MCF 10A (cell line): ENCODE data around the gene MGAT2. TPM values are rescaled to one million over a fixed set of nuclear protein-coding genes. Genes with fewer than 3 reads are reported as not detected.
"Not testable (repeated sequence)": the region's sequence is repeated elsewhere in the genome, so short reads cannot be mapped to it uniquely, and the experiment has no call there.

Experiments
- BruUV-seq: library from RNA; stranded (reverse); fragments of 400-500 nt; replicated peaks from 2 replicates; lab custom pipeline; 2021; lab: Mats Ljungman, UMichigan
- CTCF ChIA-PET: fragments of 300-600 bp; sonication (Branson Sonifier 250); formaldehyde crosslinking; extraction: SDS; loops from one replicate; lab custom pipeline; 2021; ENCODE audit warnings: antibody characterized with exemption, inconsistent platforms; lab: Yijun Ruan, JAX
- POLR2A ChIA-PET: fragments of 300-600, 350-650 bp; sonication (Branson Sonifier 250); formaldehyde crosslinking; extraction: SDS; loops from one replicate; lab custom pipeline; 2020; ENCODE audit warnings: antibody characterized with exemption, inconsistent platforms; lab: Yijun Ruan, JAX
- DNase-seq: peaks from one replicate; pipeline ENCODE4 v3.0.0-alpha.2; 2018; ENCODE audit not compliant: unreplicated experiment
- H3K27ac Mint-ChIP-seq: one replicate; pipeline ENCODE4 v1.8.0; 2022; ENCODE audit warnings: mild to moderate bottlenecking, low read depth, mixed read lengths; ENCODE audit not compliant: unreplicated experiment
- H3K27me3 Mint-ChIP-seq: one replicate; pipeline ENCODE4 v1.8.0; 2022; ENCODE audit warnings: mixed read lengths; ENCODE audit not compliant: insufficient read depth, unreplicated experiment
- H3K36me3 Mint-ChIP-seq: one replicate; pipeline ENCODE4 v1.8.0; 2022; ENCODE audit warnings: mild to moderate bottlenecking, moderate library complexity, mixed read lengths; ENCODE audit not compliant: insufficient read depth, unreplicated experiment
- H3K4me1 Mint-ChIP-seq: one replicate; pipeline ENCODE4 v1.8.0; 2022; ENCODE audit warnings: mixed read lengths; ENCODE audit not compliant: insufficient read depth, unreplicated experiment
- H3K4me3 Mint-ChIP-seq: one replicate; pipeline ENCODE4 v1.8.0; 2022; ENCODE audit warnings: mild to moderate bottlenecking, moderate library complexity, mixed read lengths; ENCODE audit not compliant: unreplicated experiment
- H3K9me3 Mint-ChIP-seq: one replicate; pipeline ENCODE4 v1.8.0; 2022; ENCODE audit warnings: mixed read lengths; ENCODE audit not compliant: unreplicated experiment
- CTCF ChIP-seq: fragments of 200-600 bp; IDR thresholded peaks from one replicate; pipeline ENCODE4 v1.8.0; 2022; ENCODE audit warnings: antibody characterized with exemption, mild to moderate bottlenecking; ENCODE audit not compliant: unreplicated experiment
- intact Hi-C: fragments of 100-400 bp; cut with micrococcal nuclease; formaldehyde crosslinking; loops from 2 replicates; pipeline ENCODE4 v1.14.1; 2022
- total RNA-seq: library from RNA; stranded (reverse); gene quantifications from 2 replicates; pipeline ENCODE4 v1.2.3, GENCODE V29; 2022

The MGAT2 gene
- total RNA-seq, 1 experiment from 2014 or later: 43.8 TPM

GRCh38 chr14:49641697-49642129 is 21.1 kb downstream of the MGAT2 start:
- Mint-ChIP-seq H3K4me1 (peaks cover 23% of the 10 kb centered on the region), H3K9me3 (no peaks in the 10 kb centered on the region), H3K4me3 (no peak overlapping the region), H3K36me3 (peaks cover 50% of the 10 kb centered on the region), H3K27ac (peak overlapping the region; percentile 70), H3K27me3 (no peaks in the 10 kb centered on the region)
- no peak for TF ChIP-seq CTCF
- BruUV-seq: no TSS peak
- intact Hi-C loops: no loop called here
- CTCF ChIA-PET: interaction anchor here (0.8 to 1.4 kb wide), 2 partner anchors 8 to 13 kb away, joined by 3 to 4 read pairs; no protein-coding TSS in a partner anchor
- no peak for DNase-seq
- POLR2A ChIA-PET: interaction anchor here (0.6 to 1.0 kb wide), 3 partner anchors 9 to 126 kb away, joined by 3 to 5 read pairs (median 3); partner anchors contain the start of genes KLHDC2, MGAT2 and RPL36AL

GRCh38 chr14:49642163-49642562 is 21.6 kb downstream of the MGAT2 start:
- Mint-ChIP-seq H3K27me3 (no peaks in the 10 kb centered on the region), H3K4me3 (no peak overlapping the region), H3K9me3 (no peaks in the 10 kb centered on the region), H3K36me3 (peaks cover 54% of the 10 kb centered on the region), H3K27ac (peak overlapping the region; percentile 70), H3K4me1 (peaks cover 19% of the 10 kb centered on the region)
- POLR2A ChIA-PET: interaction anchor here (0.9 to 1.0 kb wide), 2 partner anchors 10 to 22 kb away, joined by 3 to 5 read pairs; partner anchors contain the start of genes MGAT2 and RPL36AL
- DNase-seq: no peak
- BruUV-seq: no TSS peak
- intact Hi-C loops: no loop called here
- CTCF ChIA-PET: interaction anchor here (0.8 to 1.4 kb wide), 4 partner anchors 8 to 153 kb away, joined by 3 to 4 read pairs (median 3); no protein-coding TSS in a partner anchor
- no peak for TF ChIP-seq CTCF

- no peak for TF ChIP-seq CTCF
- intact Hi-C loops: no loop called here
- no peak overlapping the region for H3K4me3 Mint-ChIP-seq
- no peak overlapping the region for H3K27ac Mint-ChIP-seq
- H3K4me1 Mint-ChIP-seq: no peaks in the 10 kb centered on the region
- H3K36me3 Mint-ChIP-seq: peaks cover 18% of the 10 kb centered on the region
- CTCF ChIA-PET: no interaction called here
- H3K9me3 Mint-ChIP-seq: no peaks in the 10 kb centered on the region
- DNase-seq: no peak
- H3K27me3 Mint-ChIP-seq: no peaks in the 10 kb centered on the region
- no TSS peak for BruUV-seq
- POLR2A ChIA-PET: interaction anchor here (0.6 to 1.2 kb wide), 2 partner anchors 114 to 198 kb away, joined by 4 read pairs; partner anchors contain the start of gene KLHDC2
Measured at GRCh38 chr14:49653508-49653907, 32.9 kb downstream of the MGAT2 start.

GRCh38 chr14:49654511-49654910 is 33.9 kb downstream of the MGAT2 start:
- no peak for DNase-seq
- Mint-ChIP-seq H3K9me3 (no peaks in the 10 kb centered on the region), H3K27me3 (no peaks in the 10 kb centered on the region), H3K36me3 (peaks cover 18% of the 10 kb centered on the region), H3K27ac (no peak overlapping the region), H3K4me1 (no peaks in the 10 kb centered on the region), H3K4me3 (no peak overlapping the region)
- BruUV-seq: no TSS peak
- ChIA-PET CTCF (interaction anchor here (0.6 to 1.0 kb wide), 3 partner anchors 8 to 69 kb away, joined by 3 to 4 read pairs (median 4); no protein-coding TSS in a partner anchor), POLR2A (interaction anchor here (1.2 kb wide), 1 partner anchor 113 kb away, joined by 4 read pairs; the partner anchor contains the start of gene KLHDC2)
- no peak for TF ChIP-seq CTCF
- intact Hi-C loops: no loop called here

- H3K9me3 Mint-ChIP-seq, H3K27me3 Mint-ChIP-seq, intact Hi-C loops, BruUV-seq, H3K4me3 Mint-ChIP-seq, H3K36me3 Mint-ChIP-seq, H3K4me1 Mint-ChIP-seq: not testable (repeated sequence)
- DNase-seq: peak; percentile 47
- peak overlapping the region; percentile 27 for H3K27ac Mint-ChIP-seq
- ChIA-PET CTCF (interaction anchor here (1.8 kb wide), 1 partner anchor 23 kb away, joined by 4 read pairs; the partner anchor contains the start of gene DNAAF2), POLR2A (interaction anchor here (0.6 kb wide), 1 partner anchor 529 kb away, joined by 3 read pairs; no protein-coding TSS in a partner anchor)
Measured at GRCh38 chr14:49657500-49657899, 36.9 kb downstream of the MGAT2 start.
